ENCODE data around the gene SMOC2. TPM values are rescaled to one million over a fixed set of nuclear protein-coding genes. Genes with fewer than 3 reads are reported as not detected.

SMOC2 gene
- total RNA-seq, 3 donors from 2014 or later, result 14.4 to 67.2 (median 63.6) TPM

- TF ChIP-seq POLR2AphosphoS5 (IDR thresholded peaks at IDR 0.05) (no peak), POLR2A (IDR thresholded peaks at IDR 0.05) (no peak), CTCF (IDR thresholded peaks at IDR 0.05) (no peak)
- Histone ChIP-seq H3K4me1 (no peaks in the 10 kb centered on the region), H3K27me3 (no peaks in the 10 kb centered on the region), H3K27ac (peak overlapping the region in 1 of 2 donors; percentile 71), H3K9me3 (no peaks in the 10 kb centered on the region), H3K36me3 (no peaks in the 10 kb centered on the region), H3K4me3 (peak overlapping the region in 2 of 3 donors; percentile 14 to 42)
- intact Hi-C loops (cut with DNase I; ENCODE audit: low total_unique reads), result no loop called here
- no peak for DNase-seq (ENCODE audit: low spot score in 2 of 2)
Observed at GRCh38 chr6:168417679-168418557, 23.1 kb upstream of the SMOC2 start.

- peak overlapping the region in 1 of 2 donors; percentile 32 for H3K27ac ChIP-seq
Observed at GRCh38 chr6:168418711-168419121, 22.3 kb upstream of the SMOC2 start.

GRCh38 chr6:168419569-168419968 is 21.4 kb upstream of the SMOC2 start:
- TF ChIP-seq CTCF (IDR thresholded peaks at IDR 0.05) (no peak), POLR2AphosphoS5 (IDR thresholded peaks at IDR 0.05) (no peak), POLR2A (IDR thresholded peaks at IDR 0.05) (no peak)
- DNase-seq (ENCODE audit: low spot score in 2 of 2), result no peak
- Histone ChIP-seq H3K27ac (peak overlapping the region in 1 of 2 donors; percentile 32), H3K9me3 (no peaks in the 10 kb centered on the region), H3K27me3 (no peaks in the 10 kb centered on the region), H3K36me3 (no peaks in the 10 kb centered on the region), H3K4me3 (no peak overlapping the region), H3K4me1 (no peaks in the 10 kb centered on the region)
- intact Hi-C loops (cut with DNase I; ENCODE audit: low total_unique reads), result no loop called here

More at GRCh38 chr6:168418711-168419121, 22.3 kb upstream of the SMOC2 start:
- no peaks in the 10 kb centered on the region for H3K4me1 ChIP-seq
- no peaks in the 10 kb centered on the region for H3K27me3 ChIP-seq
- intact Hi-C loops (cut with DNase I; ENCODE audit: low total_unique reads), result no loop called here
- H3K4me3 ChIP-seq, result no peak overlapping the region
- no peak for DNase-seq (ENCODE audit: low spot score in 2 of 2)
- H3K36me3 ChIP-seq, result no peaks in the 10 kb centered on the region
- H3K9me3 ChIP-seq, result no peaks in the 10 kb centered on the region
- TF ChIP-seq POLR2AphosphoS5 (IDR thresholded peaks at IDR 0.05) (no peak), CTCF (IDR thresholded peaks at IDR 0.05) (no peak), POLR2A (IDR thresholded peaks at IDR 0.05) (no peak)

GRCh38 chr6:168420084-168420483 is 20.9 kb upstream of the SMOC2 start:
- no peak overlapping the region for H3K27ac ChIP-seq
- H3K9me3 ChIP-seq, result no peaks in the 10 kb centered on the region
- H3K27me3 ChIP-seq, result no peaks in the 10 kb centered on the region
- H3K36me3 ChIP-seq, result no peaks in the 10 kb centered on the region
- no peak overlapping the region for H3K4me3 ChIP-seq
- no peak for DNase-seq (ENCODE audit: low spot score in 2 of 2)
- no peaks in the 10 kb centered on the region for H3K4me1 ChIP-seq
- intact Hi-C loops (cut with DNase I; ENCODE audit: low total_unique reads), result no loop called here
- TF ChIP-seq CTCF (IDR thresholded peaks at IDR 0.05), result no peak
- no peak for TF ChIP-seq POLR2A (IDR thresholded peaks at IDR 0.05)
- TF ChIP-seq POLR2AphosphoS5 (IDR thresholded peaks at IDR 0.05), result no peak

- no peak for DNase-seq (ENCODE audit: low spot score in 2 of 2)
- intact Hi-C loops (cut with DNase I; ENCODE audit: low total_unique reads), result no loop called here
- H3K27ac ChIP-seq, result no peak overlapping the region
- no peaks in the 10 kb centered on the region for H3K9me3 ChIP-seq
- H3K4me3 ChIP-seq, result no peak overlapping the region
- H3K4me1 ChIP-seq, result no peaks in the 10 kb centered on the region
- no peaks in the 10 kb centered on the region for H3K36me3 ChIP-seq
- H3K27me3 ChIP-seq, result no peaks in the 10 kb centered on the region
- TF ChIP-seq POLR2A (IDR thresholded peaks at IDR 0.05) (no peak), CTCF (IDR thresholded peaks at IDR 0.05) (no peak), POLR2AphosphoS5 (IDR thresholded peaks at IDR 0.05) (no peak)
Observed at GRCh38 chr6:168420706-168421105, 20.3 kb upstream of the SMOC2 start.

Data from breast epithelium (tissue), 4 donors.